Ovary (tissue), 9 donors: ENCODE data around the gene TMA16. TPM values are rescaled to one million over a fixed set of nuclear protein-coding genes. Genes with fewer than 3 reads are reported as not detected.
A peak's percentile ranks its signal among the peaks of the same experiment; 100 is the strongest.

Experiments
- DNase-seq, 5 donors: peaks; one replicate each; pipeline ENCODE4 v3.0.0-alpha.2; 2019 to 2020
- H3K27ac ChIP-seq, 2 donors: fragments of 200-600 bp; one replicate each; pipeline versions ENCODE4 v1.5.1 to v1.8.0; 2019 to 2022
- H3K27me3 ChIP-seq: fragments of 200-600 bp; one replicate; pipeline ENCODE4 v1.8.0; 2022
- H3K36me3 ChIP-seq: fragments of 200-600 bp; sonication (generic); one replicate; pipeline ENCODE4 v1.5.1; 2019
- H3K4me1 ChIP-seq: one replicate; pipeline ENCODE4 v1.8.1; 2013; ENCODE audit warnings: mild to moderate bottlenecking, moderate library complexity; ENCODE audit not compliant: insufficient read depth
- H3K4me3 ChIP-seq: fragments of 200-600 bp; sonication (generic); one replicate; pipeline ENCODE4 v1.5.1; 2017
- H3K9me3 ChIP-seq, 2 donors: fragments of 200-600 bp in 1 of 2; sonication (generic) in 1 of 2; one replicate each; pipeline versions ENCODE4 v1.5.1 to v1.8.1; 2013 to 2019; ENCODE audit warnings: mild to moderate bottlenecking in 1 of 2, moderate library complexity in 1 of 2
- EP300 ChIP-seq: sonication (generic); formaldehyde crosslinking; IDR thresholded peaks from one replicate; pipeline ENCODE4 v1.6.1; 2017; ENCODE audit warnings: antibody characterized with exemption
- POLR2A ChIP-seq: fragments of 450-650 bp; IDR thresholded peaks from one replicate; pipeline ENCODE4 v1.6.1; 2017; ENCODE audit warnings: antibody characterized with exemption, mild to moderate bottlenecking, moderate library complexity
- WGBS, 3 donors: extraction: QIAGEN DNeasy Blood & Tissue Kit in 1 of 3; methylation state at CpG; one replicate each; pipeline versions ENCODE4 v1.1.5 to v1.1.7; 2013 to 2017; 5-methylcytosine and 5-hydroxymethylcytosine counted together
- intact Hi-C, 4 donors: fragments of 100-400 bp; cut with DNase I; formaldehyde crosslinking; loops; one replicate each; pipeline versions ENCODE4 v1.11.0 to v1.15.1; 2022 to 2023
- polyA plus RNA-seq, 2 donors: library from polyadenylated mRNA; stranded (reverse); fragments of 200-250 nt in 1 of 2; fragments of 350-450 nt in 1 of 2; fragmentation: Illumina TruSeq in 1 of 2; extraction: RNeasy Lipid Tissue Mini Kit (QIAGEN cat#74804) in 1 of 2; gene quantifications; one replicate each; pipeline ENCODE4 v1.2.3, GENCODE V29; 2013 to 2014
- total RNA-seq, 7 donors: library from RNA; depleted of rRNA in 2 of 7; stranded (reverse); fragments of >200 nt in 2 of 7; fragmentation: NEBNext Ultra II Directional in 3 of 7; extraction: Animal tissue kit (Norgen Biotek cat#: 25700) in 3 of 7; gene quantifications; one replicate each; pipeline versions ENCODE4 v1.1.0 to v1.2.4, GENCODE V29; 2016 to 2023
- TF ChIP-seq, protein P1 (sequence below), 3 donors: fragments of 450-650 bp in 2 of 3; fragments of 200-600 bp in 1 of 3; IDR thresholded peaks; one replicate each; pipeline versions ENCODE4 v1.5.1 to v1.8.0; 2016 to 2022; ENCODE audit warnings: antibody characterized with exemption in 3 of 3, mild to moderate bottlenecking in 1 of 3
- donor health status: DM: no; HTN: no; CAD: no; lungs with moderate emphysema.
- donor health status: DM: no; HTN: no; CAD: no.
- donor health status: Bipolar disorder and iron deficiency.
- donor health status: DM: yes; HTN: yes; CAD: no.
- donor health status: DM: no; HTN: no; CAD: no.
- donor health status: DM: yes; HTN: yes; CAD: no.

TMA16 gene
- total and polyA plus RNA-seq, 9 donors, result 15.0 to 31.9 (median 22.3) TPM

DNA sequence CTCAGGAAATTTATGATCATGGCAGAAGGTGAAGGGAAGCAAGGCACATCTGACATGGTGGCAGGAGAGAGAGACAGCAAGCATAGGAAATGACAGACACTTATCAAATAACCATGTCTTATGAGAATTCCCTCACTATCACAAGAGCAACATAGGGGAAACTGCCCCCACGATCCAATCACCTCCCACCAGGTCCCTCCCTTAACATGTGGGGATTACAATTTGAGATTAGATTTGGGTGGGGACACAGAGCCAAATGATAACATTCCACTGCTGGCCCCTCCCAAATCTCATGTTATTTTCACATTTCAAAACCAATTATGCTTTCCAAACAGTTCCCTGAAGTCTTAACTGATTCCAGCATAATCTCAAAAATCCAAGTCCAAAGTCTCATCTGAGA lies 8.2 kb upstream of the TMA16 start:
- WGBS, 3 donors, result 36 to 55% (median 48%) methylated on average over 1 of the region's 1 CpG
- H3K4me1 ChIP-seq, result no peaks in the 10 kb centered on the region
- TF ChIP-seq EP300 (no peak), POLR2A (no peak)
- TF ChIP-seq, protein P1, sequence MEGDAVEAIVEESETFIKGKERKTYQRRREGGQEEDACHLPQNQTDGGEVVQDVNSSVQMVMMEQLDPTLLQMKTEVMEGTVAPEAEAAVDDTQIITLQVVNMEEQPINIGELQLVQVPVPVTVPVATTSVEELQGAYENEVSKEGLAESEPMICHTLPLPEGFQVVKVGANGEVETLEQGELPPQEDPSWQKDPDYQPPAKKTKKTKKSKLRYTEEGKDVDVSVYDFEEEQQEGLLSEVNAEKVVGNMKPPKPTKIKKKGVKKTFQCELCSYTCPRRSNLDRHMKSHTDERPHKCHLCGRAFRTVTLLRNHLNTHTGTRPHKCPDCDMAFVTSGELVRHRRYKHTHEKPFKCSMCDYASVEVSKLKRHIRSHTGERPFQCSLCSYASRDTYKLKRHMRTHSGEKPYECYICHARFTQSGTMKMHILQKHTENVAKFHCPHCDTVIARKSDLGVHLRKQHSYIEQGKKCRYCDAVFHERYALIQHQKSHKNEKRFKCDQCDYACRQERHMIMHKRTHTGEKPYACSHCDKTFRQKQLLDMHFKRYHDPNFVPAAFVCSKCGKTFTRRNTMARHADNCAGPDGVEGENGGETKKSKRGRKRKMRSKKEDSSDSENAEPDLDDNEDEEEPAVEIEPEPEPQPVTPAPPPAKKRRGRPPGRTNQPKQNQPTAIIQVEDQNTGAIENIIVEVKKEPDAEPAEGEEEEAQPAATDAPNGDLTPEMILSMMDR (IDR thresholded peaks at IDR 0.05), result no peak
- H3K27me3 ChIP-seq, result no peaks in the 10 kb centered on the region
- no peaks in the 10 kb centered on the region for H3K9me3 ChIP-seq
- DNase-seq, result no peak
- no peaks in the 10 kb centered on the region for H3K36me3 ChIP-seq
- H3K27ac ChIP-seq, result no peak overlapping the region
- intact Hi-C loops, result loop anchor here in 3 of 4 donors (5.0 to 10.0 kb wide), 2 partner anchors 56 to 58 kb away; no protein-coding TSS in a partner anchor
- no peak overlapping the region for H3K4me3 ChIP-seq

DNA sequence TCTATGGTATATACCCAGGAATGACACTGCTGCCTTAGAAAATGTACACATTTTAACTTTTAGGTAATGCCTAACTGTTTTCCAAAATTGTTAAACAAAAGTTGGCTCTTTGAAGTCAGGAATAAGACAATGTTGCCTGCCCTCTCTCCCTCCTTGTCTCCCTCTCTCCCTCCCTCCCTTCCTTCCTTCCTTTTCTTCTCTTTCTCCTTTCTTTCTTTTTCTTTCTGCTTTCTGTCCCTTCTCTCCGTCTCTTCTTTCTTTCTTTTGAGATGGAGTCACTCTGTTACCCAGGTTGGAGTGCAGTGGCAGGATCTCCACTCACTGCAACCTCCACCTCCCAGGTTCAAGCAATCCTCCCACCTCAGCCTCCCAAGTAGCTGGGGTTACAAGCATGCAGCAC lies 4.6 kb upstream of the TMA16 start:
- Histone ChIP-seq H3K4me1 (no peaks in the 10 kb centered on the region), H3K27ac (no peak overlapping the region), H3K27me3 (no peaks in the 10 kb centered on the region), H3K4me3 (no peak overlapping the region), H3K9me3 (no peaks in the 10 kb centered on the region), H3K36me3 (no peaks in the 10 kb centered on the region)
- DNase-seq, result no peak
- intact Hi-C loops, result loop anchor here in 3 of 4 donors (5.0 to 10.0 kb wide), 3 partner anchors 52 to 155 kb away; partner anchors contain the start of gene NPY1R (in 1 of the 3)
- TF ChIP-seq EP300 (no peak), POLR2A (no peak)
- TF ChIP-seq, protein P1 (IDR thresholded peaks at IDR 0.05), result no peak
- 67 to 71% (median 68%) methylated on average over 1 of the region's 1 CpG for WGBS, 3 donors

DNA sequence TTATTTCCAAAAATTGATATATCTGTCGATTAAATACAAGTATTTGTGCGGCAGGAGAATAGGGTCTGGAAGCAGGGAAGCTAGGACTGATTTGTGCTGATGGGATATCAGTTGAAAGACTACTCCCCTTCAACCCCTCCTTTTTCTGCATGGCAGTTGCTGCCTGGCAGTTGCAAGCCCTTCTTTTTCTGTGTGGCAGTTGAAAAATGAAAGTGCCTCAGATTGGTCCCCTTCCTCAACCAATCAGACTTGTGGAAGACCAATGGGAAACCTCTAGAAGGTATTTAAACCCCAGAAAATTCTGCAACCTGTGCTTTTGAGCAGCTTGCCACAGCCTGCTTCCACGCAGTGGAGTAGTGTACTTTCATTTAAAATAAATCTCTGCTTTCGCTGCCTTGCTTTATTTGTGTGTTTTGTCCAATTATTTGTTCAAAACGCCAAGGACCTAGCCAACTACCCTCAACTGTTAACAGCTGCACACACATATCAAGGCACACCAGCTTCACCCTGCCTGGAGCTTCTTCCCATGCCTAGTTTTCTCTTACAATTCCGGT lies 1.5 kb upstream of the TMA16 start:
- Histone ChIP-seq H3K9me3 (no peaks in the 10 kb centered on the region), H3K4me1 (no peaks in the 10 kb centered on the region), H3K36me3 (no peaks in the 10 kb centered on the region), H3K4me3 (no peak overlapping the region), H3K27me3 (no peaks in the 10 kb centered on the region), H3K27ac (no peak overlapping the region)
- TF ChIP-seq POLR2A (no peak), EP300 (no peak)
- TF ChIP-seq, protein P1 (IDR thresholded peaks at IDR 0.05), result no peak
- intact Hi-C loops, result loop anchor here in 1 of 4 donors (10.0 kb wide), 1 partner anchor 158 kb away; the partner anchor contains the start of gene NPY1R
- WGBS, 3 donors, result 87 to 93% (median 90%) methylated on average over 6 of the region's 6 CpGs
- DNase-seq, result no peak

DNA sequence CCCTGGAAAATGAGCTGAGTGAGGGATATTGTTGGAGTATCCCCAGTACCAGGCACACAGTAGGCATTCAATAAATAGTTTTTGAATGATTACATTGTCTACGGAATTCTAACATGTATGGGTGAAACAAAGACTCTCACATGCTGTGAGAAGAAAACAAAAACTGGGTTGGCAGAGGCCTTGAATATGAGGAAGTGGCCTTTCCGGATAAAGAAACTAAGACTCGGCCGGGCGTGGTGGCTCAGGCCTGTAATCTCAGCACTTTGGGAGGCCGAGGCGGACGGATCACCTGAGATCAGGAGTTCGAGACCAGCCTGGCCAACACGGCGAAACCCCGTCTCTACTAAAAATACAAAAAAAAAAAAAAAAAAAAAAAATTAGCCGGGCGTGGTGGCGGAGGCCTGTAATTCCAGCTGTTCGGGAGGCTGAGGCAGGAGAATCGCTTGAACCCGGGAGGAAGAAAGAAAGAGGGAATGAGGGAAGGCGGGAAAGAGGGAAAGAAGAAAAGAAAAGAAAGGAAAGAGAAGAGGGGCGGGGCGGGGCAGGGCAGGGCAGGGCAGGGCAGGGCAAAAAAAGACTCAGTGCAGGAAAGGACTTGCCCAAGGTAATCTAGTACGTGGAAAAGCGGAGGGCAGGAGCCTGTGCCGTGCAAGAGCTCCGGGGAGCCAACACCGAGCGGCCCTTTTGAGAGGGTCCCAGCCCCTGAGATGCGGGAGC lies 689 bp upstream of the TMA16 start:
- DNase-seq, result peak in 1 of 5 donors; percentile 21

More for the DNA sequence above, 689 bp upstream of the TMA16 start:
- 47 to 56% (median 56%) methylated on average over 26 to 28 of the region's 28 CpGs for WGBS, 3 donors
- Histone ChIP-seq H3K27ac (peak overlapping the region; percentile 81), H3K4me3 (peak overlapping the region; percentile 65), H3K9me3 (no peaks in the 10 kb centered on the region), H3K27me3 (no peaks in the 10 kb centered on the region), H3K4me1 (no peaks in the 10 kb centered on the region), H3K36me3 (no peaks in the 10 kb centered on the region)
- intact Hi-C loops, result loop anchor here in 1 of 4 donors (10.0 kb wide), 1 partner anchor 159 kb away; the partner anchor contains the start of gene NPY1R
- TF ChIP-seq, protein P1 (IDR thresholded peaks at IDR 0.05), result no peak
- TF ChIP-seq EP300 (no peak), POLR2A (no peak)
